Stimulated activated CD8-positive, alpha-beta memory T cell treated with anti-CD3 and anti-CD28 coated beads, Interleukin-12 subunit alpha, Interleukin-12 subunit beta, amount 100 ng/mL, for 1 hour (primary cell): Measurements from ENCODE around the gene DUSP21.
A peak's percentile ranks its signal among the peaks of the same experiment; 100 is the strongest.
"Not testable (repeated sequence)": the region's sequence is repeated elsewhere in the genome, so short reads cannot be mapped to it uniquely, and the experiment has no call there.

Experiments used
- DNase-seq: peaks from one replicate; pipeline ENCODE4 v3.0.0-alpha.2; 2020; ENCODE audit warnings: low read depth

DUSP21 gene

DNA sequence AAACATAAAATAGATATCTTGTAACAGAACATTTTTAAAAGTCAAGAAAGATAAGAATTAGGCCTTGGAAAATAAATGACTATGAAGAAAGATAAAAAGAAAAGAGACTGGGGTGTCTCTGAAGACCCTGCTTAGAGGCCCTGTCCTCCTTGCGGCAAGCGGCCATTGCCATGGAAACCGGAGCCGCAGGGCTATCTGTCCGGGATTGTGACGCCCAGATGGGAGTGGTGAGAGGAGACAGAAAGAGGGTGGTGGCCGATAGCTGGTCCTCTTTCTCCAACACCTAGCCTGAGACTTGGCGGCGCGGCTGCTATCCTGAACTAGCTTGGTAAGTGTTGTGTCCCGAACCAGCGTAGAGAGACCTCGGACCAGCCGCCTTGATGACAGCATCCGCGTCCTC, at the start of gene DUSP21:
TSS of gene DUSP21 (plus strand) at position 269 of the 400 bp plus-strand sequence. CDS start at position 381, 112 bp downstream.
- DNase-seq, result no peak

DNA sequence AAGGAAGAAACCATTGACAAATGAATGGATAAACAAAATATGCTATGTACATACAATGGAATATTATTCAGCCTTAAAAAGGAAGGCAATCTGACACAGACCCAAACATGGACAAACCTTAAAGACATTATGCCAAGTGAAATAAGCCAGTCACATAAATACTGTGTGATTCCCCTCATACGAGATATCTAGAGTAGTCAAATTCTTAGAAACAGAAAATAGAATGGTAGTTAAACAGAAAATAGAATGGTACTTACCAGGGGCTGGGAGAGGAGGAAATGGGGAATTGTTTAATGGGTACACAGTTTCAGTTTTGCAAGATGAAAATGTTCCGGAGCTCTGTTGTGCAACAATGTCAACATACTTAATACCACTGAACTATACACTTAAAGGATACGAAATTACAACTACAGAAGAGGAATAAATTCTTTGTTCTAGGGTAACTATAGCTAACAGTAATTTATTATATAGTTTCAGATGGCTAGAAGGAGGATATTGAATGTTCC, 47.8 kb upstream of the DUSP21 start:
- no peak for DNase-seq

DNA sequence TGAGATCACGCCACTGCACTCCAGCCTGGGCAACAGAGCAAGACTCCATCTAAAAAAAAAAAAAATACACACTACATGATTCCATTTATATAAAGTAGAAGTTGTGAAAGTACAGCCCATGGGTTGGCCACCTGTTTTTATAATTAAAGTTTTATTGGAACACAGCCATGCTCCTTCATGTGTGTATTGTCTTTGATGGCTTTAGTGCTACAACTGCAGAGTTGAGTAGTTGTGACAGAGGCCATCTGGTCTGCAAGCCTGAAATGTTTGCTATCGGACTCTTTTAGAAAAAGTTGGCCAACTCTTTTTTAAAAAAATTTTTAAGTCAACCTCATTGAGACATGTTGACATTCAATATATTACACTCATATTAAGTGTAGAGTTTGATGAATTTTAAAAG, 41.2 kb upstream of the DUSP21 start:
- DNase-seq, result no peak

DNA sequence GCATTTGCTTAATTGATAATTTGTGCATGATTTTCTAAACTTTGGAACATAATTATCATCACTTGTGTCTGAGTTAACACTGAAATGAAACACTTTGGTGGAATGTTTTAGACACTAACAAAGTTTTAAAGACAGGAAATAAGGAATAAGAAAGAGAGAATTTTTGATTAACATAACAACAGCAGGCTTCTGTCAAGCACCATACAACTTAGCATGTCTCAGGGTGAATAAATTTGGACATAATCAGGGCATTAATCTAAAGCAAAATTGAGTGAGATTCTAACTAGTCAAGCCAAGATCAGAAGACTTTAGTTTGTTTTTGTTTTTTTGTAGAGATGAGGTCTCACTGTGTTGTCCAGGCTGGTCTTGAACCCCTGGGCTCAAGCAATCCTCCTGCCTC, 28.1 kb upstream of the DUSP21 start:
- no peak for DNase-seq

DNA sequence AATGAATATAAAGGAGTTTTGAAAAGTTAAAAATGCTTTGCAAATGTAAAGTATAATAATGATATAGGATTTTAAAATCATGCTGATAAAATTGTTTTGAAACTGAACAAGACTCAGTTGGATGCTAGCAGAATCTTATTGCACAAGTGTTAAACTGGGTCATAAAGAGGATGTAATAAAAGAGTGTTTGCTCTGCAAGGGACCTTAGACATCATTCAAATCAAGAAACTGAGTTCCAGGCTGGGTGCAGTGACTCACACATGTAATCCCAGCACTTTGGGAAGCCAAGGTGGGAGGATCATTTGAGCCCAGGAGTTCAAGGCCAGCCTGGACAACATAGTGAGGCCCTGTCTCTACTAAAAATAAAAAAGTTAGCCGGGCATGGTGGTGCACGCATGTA, 27.5 kb upstream of the DUSP21 start:
- DNase-seq, result no peak

DNA sequence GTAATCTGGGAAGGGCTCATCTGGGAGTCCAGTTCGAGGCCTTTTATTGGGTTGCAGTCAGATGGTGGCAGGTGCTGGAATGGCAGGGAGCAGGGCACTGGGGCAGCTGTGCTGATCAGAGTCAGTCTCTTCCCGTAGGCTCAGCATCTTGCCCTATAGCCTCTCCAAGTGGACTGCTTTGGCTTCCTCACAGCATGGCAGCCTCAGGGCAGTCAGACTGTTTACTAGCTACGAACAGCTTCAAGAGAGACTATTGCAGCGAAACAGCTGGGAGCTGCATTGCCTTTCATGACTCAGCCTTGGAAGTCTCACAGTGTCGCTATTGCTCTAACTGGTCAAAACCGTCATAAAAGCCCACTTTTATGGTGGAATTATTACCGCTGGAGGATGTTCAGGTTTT, 26.8 kb upstream of the DUSP21 start:
- DNase-seq, result no peak

DNA sequence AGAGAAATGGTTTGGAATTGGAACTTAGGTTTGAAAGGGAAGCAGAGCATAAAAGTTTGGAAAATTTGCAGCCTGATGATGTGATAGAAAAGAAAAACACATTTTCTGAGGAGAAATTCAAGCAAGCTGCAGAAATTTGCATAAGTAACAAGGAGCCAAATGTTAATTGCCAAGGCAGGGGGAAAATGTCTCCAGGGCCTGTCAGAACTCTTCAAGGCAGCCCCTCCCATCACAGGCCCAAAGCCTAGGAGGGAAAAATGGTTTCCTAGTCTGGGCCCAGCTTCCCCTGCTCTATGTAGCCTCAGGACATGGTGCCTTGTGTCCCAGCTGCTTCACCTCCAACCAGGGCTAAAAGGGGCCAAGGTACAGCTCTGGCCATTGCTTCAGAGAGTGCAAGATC, 21.2 kb upstream of the DUSP21 start:
- DNase-seq, result no peak

DNA sequence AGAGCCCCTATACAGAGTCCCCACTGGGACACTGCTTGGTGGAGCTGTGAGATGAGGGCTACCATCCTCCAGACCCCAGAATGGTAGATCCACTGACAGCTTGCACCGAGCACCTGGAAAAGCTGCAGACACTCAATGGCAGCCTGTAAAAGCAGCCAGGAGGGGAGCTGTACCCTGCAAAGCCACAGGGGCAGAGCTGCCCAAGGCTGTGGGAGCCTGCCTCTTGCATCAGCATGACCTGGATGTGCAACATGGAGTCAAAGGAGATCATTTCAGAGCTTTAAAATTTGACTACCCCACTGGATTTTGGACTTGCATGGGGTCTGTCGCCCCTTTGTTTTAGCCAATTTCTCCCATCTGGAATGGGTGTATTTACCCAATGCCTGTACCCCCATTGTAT, 20.6 kb upstream of the DUSP21 start:
- not testable (repeated sequence) for DNase-seq

DNA sequence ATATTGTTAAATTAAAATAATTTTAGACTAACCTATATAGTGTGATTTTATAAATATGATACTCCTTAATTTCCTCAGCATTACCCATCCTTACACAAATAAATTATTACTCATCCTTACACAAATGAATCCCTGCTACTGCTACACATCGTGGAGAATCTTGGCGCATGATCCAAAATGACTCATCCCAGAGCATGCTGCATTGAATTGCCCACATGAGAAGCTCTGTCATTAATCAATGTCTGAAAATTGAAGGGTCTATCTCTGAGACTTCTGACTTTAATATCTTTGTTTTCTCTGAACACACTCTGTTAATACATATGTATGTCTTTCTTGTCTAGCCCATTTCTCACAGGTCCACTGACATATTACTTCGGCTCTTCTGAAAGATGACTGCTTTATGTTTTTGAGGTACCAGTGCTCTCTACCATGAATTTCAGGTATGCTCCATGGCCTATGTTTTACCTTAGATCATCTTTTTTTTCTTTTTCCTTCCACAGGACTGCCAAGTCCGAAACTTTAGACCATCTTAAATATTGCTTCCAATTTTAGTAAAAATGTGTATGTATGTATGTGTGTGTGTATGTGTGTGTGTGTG, 15.7 kb upstream of the DUSP21 start:
- DNase-seq, result no peak

DNA sequence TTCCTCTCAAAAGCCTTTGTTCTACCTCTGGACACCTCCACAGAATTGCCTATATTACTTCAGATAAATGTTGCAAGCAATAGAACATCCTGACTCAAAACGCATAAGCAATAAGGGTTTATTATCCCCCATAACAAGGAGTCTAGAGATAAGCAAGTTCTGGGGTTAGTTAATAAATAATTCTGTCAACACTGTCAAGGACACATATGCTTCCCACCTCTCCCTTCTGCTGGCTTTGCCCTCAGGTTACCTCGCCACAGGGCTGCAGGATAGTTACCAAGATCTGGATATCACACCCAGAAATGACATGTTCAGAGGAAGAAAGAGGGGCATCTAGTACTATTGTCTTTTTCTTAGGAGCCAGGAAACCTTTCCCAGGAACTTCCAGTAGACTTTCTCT, 14.0 kb upstream of the DUSP21 start:
- DNase-seq, result no peak

DNA sequence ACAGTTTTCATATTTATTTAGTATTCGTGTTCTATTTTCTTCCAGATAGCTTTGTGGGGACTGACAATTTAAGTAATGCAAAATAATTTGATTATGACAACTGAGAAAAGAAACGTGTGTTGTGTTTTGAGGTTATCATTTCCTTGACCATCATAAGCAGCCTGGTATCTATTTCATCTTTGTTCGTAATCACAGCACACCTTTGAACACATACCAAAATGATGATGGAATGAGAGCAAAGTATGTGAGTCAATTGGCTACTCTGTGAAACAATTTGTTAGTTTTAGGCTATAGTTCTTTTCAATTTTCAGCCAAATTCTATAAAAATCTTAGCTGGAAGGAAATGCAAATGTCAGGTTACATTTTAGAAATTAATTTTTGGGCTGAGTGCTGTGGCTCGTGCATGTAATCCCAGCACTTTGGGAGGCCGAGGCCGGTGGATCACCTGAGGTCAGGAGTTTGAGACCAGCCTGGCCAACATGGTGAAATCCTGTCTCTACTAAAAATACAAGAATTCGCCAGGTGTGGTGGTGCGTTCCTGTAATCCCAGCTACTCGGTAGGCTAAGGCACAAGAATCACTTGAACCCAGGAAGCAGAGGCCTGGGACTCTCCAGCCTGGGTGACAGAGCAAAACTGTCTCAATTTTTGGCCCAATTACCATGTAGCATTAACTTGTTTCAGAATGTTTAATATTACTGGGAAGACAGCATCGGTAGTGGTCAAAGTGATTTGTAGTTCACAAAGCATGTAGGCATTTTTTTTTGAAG, 1.1 kb upstream of the DUSP21 start:
- no peak for DNase-seq

DNA sequence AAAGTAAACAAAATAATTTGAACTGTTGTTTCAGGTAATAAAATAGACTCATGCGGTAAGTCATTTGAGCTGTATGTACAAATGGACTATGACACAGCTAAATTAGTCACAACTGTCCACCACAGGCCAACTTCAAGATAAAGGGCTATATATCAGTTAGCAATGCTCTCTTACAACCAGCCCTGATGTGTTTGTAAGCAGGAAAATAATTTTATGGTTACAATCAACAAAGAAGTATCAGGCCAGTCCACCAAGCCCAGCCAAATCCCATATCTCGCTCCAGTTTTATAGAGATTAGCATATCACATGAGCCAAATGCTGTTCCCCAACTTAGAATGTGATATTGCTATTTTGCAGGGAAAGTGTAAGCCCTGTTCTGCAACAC, 511 bp upstream of the DUSP21 start:
- no peak for DNase-seq

DNA sequence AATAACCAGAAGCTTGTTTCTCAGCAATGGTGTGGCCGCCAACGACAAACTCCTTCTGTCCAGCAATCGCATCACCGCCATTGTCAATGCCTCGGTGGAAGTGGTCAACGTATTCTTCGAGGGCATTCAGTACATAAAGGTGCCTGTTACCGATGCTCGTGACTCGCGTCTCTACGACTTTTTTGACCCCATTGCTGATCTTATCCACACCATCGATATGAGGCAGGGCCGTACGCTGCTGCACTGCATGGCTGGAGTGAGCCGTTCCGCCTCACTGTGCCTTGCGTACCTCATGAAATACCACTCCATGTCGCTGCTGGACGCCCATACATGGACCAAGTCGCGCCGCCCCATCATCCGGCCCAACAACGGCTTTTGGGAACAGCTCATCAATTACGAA, 383 bp downstream of the DUSP21 start:
- DNase-seq, result no peak

DNA sequence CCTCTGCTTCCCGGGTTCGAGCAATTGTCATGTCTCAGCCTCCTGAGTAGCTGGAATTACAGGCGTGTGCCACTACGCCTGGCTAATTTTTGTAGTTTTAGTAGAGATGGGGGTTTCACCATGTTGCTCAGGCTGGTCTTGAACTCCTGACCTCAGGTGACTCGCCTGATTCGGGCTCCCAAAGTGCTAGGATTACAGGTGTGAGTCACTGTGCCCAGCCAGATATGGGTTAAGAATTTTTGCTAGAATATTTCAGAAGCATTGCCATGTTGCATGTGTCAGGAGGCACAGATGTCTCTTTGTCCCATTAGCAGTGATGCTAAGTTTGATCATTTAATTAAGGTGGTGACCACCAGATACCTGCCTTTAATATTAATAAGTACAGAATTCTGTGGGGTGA, 7.1 kb downstream of the DUSP21 start:
- not testable (repeated sequence) for DNase-seq

DNA sequence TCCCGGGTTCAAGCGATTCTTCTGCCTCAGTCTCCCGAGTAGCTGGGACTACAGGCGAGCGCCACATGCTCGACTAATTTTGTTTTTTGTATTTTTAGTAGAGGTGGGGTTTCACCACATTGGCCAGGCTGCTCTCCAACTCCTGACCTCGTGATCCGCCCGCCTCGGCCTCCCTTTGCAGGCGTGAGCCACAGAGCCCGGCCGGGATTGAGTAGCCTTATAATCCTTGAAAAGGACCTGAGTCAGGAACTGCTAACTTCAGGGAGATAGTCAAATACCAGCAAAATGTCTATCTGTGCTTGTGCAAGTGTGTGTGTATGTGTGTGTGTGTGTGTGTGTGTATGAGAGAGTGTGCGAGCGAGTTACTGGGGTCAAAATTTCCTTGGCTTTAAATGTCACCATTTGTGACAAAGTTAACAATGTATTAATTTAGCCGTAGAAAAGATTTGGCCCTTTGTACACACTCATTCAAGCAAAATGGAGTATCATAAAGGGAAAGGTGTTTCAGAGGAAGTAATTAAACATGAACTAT, 27.4 kb downstream of the DUSP21 start:
- DNase-seq, result no peak

DNA sequence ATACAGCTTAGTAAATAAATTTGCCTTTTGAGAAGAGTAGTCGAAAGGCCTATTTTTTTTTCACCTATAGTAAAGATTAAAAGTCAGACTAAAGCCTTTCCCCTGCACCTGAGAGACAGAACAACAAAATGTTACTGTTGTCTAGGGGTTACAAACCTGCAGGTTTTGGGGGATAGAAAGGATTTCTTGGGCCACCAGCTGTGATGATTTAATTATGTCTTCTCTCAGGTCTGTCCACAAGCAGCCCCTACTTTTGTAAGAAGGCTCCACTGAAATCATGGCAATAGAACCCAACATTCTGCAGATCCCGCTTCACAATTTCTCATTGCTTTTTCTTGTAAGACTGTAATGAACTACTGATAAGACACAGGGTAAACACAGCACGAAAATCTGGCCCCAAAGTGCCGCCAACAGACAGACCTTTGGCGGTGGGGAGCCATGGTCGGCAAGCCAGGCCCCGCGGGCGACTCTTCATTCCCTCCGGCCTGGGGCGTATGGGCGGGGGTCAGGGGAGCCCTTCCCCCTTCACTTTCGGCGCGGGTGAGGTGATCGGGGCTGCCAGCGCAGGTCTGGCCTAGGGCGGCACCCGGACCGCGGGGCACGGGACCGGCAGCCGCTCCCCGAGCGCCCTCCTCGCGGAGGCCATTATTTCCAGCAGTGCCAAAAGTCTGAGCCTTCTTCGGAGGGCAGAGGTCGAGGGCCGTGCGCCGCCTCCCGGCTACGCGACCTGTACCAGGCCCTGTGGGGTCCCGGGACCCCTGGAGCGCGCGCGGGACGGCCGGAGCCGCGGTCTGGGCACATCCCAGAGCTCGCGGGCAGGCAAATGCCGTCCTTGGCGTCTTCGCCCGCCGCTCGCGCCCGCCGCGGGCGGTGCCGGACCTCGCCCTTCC, 28.4 kb downstream of the DUSP21 start:
- peak; percentile 10 for DNase-seq

DNA sequence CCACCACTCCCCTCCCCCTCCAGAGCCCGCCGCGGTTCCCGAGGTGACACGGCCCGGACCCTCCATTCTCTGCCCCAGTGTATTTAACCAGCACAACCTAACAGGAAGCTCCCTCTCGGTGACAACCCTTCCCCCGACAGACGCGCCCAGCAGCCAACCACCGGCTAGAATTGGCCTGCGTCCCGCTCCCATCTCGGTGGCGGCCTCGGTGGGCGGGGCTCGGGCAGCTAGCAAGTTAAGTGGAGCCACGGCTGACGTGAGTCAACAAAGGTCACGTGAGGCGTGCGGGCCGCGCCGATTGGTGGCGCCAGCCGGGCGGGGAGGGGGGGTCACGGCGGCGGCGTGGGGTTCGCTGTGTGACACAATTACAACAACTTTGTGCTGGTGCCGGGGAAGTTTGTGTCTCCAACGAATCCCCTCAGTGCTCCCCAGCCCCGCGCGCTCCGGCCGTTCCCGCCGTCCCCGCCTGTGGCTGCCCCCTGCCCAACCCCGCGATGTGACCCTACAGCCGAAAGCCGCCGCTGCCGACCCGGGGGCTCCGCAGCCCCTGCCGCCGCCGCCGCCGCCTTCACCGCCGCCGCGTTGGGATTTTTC, 29.1 kb downstream of the DUSP21 start, which contains the start of gene KDM6A:
TSS of gene KDM6A (plus strand) at position 368 of the 594 bp plus-strand sequence. CDS start 364 bp downstream, outside the sequence.
- DNase-seq, result peak; percentile 87

DNA sequence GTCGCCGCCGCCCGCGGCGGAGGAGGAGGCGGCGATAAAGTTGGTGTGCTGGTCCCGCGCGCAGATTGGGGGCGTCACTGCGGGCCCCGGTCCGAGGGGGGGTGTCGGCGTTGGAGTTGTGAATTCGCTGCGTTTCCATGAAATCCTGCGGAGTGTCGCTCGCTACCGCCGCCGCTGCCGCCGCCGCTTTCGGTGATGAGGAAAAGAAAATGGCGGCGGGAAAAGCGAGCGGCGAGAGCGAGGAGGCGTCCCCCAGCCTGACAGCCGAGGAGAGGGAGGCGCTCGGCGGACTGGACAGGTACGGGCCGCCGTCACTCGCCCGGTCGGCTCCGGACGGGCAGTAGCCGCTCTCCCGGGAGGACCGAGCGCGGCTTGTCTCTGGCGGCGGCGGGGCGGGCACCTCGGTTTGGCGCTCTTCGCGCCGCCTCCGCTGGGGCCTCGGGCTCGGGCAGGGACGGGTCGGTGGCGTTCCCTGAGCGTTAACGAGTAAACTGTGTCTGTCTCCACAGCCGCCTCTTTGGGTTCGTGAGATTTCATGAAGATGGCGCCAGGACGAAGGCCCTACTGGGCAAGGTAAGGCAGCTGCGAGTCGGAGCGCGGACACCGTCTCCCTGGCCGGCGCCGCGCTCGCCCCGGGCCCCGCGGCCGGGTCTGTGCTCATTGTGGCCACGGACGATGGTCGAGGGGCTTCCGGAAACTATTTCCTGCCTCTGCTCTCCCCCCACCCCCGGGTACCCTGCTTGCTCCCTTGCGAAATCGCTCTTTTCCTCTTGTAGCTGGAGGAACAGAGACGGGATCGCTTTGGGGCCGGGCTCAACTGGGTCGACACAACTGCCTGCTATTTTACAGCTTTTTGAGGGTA, 29.8 kb downstream of the DUSP21 start:
- peak; percentile 12 for DNase-seq

DNA sequence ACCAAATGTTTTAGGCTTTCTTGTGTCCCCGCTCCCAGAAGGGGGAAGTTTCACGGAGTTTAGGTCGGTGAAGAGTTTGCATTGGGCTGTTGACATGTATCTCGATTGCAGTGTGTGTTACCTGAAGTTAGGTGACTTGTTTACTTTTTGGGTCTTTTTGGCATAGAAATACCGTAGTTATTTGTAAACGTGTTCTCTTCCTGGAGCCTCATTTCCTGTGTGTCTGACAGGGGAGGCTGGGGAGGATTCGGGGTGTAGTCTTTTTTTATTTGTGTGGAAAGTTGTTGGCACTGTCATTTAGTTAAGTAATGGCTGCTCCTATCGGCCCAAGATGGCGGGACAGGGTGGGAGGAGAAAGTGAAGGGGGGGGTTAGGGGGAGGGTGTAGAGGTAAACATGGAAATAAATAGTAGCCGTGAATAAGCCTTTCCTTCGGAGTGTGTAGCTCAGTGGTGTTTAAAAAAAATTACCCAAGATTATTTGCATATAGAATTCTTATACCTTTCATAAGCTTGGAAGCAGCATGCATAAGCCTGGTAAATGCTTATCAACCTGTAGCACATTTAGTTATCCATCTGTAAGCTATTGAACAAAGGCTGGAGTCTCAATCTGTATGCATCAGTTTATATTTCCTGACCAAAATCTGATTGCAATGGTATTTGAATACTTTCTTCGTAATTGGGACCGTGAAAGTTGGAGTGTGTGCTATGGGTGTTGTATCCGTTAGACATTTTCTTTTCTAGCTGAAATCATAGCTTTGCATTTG, 30.8 kb downstream of the DUSP21 start:
- peak; percentile 10 for DNase-seq

DNA sequence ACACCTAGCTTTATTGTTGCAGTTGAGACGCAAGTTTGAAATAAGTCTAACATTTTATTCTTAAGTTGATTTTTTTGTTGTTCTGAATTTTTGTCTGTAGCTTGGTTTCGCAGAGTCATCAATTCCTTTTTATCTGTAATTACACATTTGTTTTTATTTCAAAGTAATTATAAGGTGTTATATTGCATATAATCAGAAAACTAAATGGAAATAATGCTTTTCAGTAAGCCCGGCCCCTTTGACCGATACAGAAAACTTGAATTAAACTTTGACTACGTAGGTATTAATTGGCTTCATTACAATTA, 31.3 kb downstream of the DUSP21 start:
- no peak for DNase-seq
